Hepatocyte (in vitro differentiated cells): ENCODE measurements around the gene DOLPP1. TPM values are rescaled to one million over a fixed set of nuclear protein-coding genes. Genes with fewer than 3 reads are reported as not detected.

ENCODE experiments used
- DNase-seq: peaks from one replicate; pipeline ENCODE4 v3.0.0-alpha.2; 2016; ENCODE audit warnings: low spot score
- H2AFZ ChIP-seq: fragments of 200-600 bp; sonication (generic); 2 replicates; pipeline ENCODE4 v1.6.0; 2016; ENCODE audit warnings: antibody characterized with exemption, mild to moderate bottlenecking
- H3K27ac ChIP-seq: fragments of 200-600 bp; sonication (generic); 2 replicates; pipeline ENCODE4 v1.5.1; 2016; ENCODE audit warnings: mild to moderate bottlenecking
- H3K27me3 ChIP-seq: fragments of 200-600 bp; sonication (generic); 2 replicates; pipeline ENCODE4 v1.6.1; 2016
- H3K36me3 ChIP-seq: fragments of 200-600 bp; sonication (generic); replicated peaks from 2 replicates; pipeline ENCODE4 v1.5.1; 2016; ENCODE audit warnings: low read depth; ENCODE audit not compliant: insufficient read depth
- H3K4me1 ChIP-seq: fragments of 200-600 bp; sonication (generic); 2 replicates; pipeline ENCODE4 v1.5.1; 2016; ENCODE audit warnings: mild to moderate bottlenecking, moderate library complexity; ENCODE audit not compliant: insufficient read depth
- H3K4me2 ChIP-seq: fragments of 200-600 bp; sonication (generic); 2 replicates; pipeline ENCODE4 v1.6.0; 2016
- H3K4me3 ChIP-seq: fragments of 200-600 bp; sonication (generic); 2 replicates; pipeline ENCODE4 v1.5.1; 2016; ENCODE audit warnings: mild to moderate bottlenecking
- H3K79me2 ChIP-seq: fragments of 200-600 bp; sonication (generic); 2 replicates; pipeline ENCODE4 v1.6.0; 2017; ENCODE audit warnings: mild to moderate bottlenecking
- H3K9me2 ChIP-seq: fragments of 200-600 bp; sonication (generic); replicated peaks from 2 replicates; pipeline ENCODE4 v1.6.0; 2017; ENCODE audit warnings: mild to moderate bottlenecking; ENCODE audit not compliant: insufficient read depth
- H3K9me3 ChIP-seq: fragments of 200-600 bp; sonication (generic); 2 replicates; pipeline ENCODE4 v1.5.1; 2016; ENCODE audit warnings: low read depth, mild to moderate bottlenecking
- H4K20me1 ChIP-seq: fragments of 200-600 bp; sonication (generic); 2 replicates; pipeline ENCODE4 v1.6.0; 2016; ENCODE audit warnings: mild to moderate bottlenecking; ENCODE audit not compliant: insufficient read depth, poor library complexity, severe bottlenecking
- EZH2 ChIP-seq: fragments of 200-600 bp; sonication (generic); IDR thresholded peaks from 2 replicates; pipeline ENCODE4 v1.6.1; 2016; ENCODE audit warnings: antibody characterized with exemption, mild to moderate bottlenecking, borderline replicate concordance
- EZH2phosphoT487 ChIP-seq: fragments of 200-600 bp; sonication (generic); IDR thresholded peaks from one replicate; pipeline ENCODE4 v1.6.1; 2018; ENCODE audit warnings: antibody characterized with exemption, mild to moderate bottlenecking, low read depth, moderate library complexity; ENCODE audit not compliant: unreplicated experiment, severe bottlenecking
- WGBS: methylation state at CpG from one replicate; pipeline ENCODE4 v1.1.6; 2016; ENCODE audit warnings: low lambda C conversion rate; ENCODE audit errors: missing lambda C conversion rate; 5-methylcytosine and 5-hydroxymethylcytosine counted together
- polyA plus RNA-seq: library from polyadenylated mRNA; unstranded; fragments of >200 nt; fragmentation: Nextera tagmentation; extraction: Ambion mirVana; gene quantifications from 2 replicates; pipeline ENCODE4 v1.2.1, GENCODE V29; 2016
- total RNA-seq: library from RNA; depleted of rRNA; stranded (reverse); fragments of >200 nt; gene quantifications from 2 replicates; pipeline ENCODE4 v1.2.3, GENCODE V29; 2014
- TF ChIP-seq, protein P1 (sequence below): fragments of 200-600 bp; sonication (generic); IDR thresholded peaks from 2 replicates; pipeline ENCODE4 v1.5.1; 2016; ENCODE audit warnings: antibody characterized with exemption, mild to moderate bottlenecking; ENCODE audit not compliant: poor library complexity

The DOLPP1 gene
- total and polyA plus RNA-seq, 2 experiments from 2014 or later: 16.2 to 20.6 TPM

DNA sequence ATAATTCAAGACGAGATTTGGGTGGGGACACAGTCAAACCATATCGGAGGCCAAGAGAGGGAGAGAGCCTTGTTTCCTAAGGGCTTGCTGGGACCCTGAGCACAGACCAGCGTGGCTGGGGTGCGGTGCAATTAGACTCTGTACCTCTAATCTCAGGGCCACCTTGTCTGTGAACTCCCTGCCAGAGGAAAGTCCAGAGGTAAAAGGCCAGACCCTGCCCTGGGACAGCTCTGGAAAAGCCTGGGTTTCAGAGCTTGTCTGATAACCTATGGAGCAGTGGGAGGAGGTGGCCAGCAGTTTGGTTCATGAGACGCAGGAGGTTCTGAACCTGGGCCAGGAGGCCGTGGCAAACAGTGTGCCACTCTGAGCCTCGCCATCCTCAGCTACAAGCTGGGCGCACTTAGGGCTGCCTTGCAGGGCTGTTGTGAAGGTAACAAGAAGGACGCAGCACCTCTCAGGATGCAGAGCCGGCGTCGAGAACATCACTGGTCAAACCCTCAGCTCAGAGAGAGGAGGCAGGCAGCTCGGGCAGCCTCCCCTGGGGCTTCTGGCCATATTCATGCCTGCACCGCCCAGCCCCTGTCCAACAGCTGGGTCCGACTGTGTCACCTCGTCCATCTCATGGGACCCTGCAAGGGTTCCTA, 4.8 kb upstream of the DOLPP1 start:
- Histone ChIP-seq H4K20me1 (no peaks in the 10 kb centered on the region), H3K4me2 (no peak overlapping the region), H3K27me3 (no peaks in the 10 kb centered on the region), H3K36me3 (no peaks in the 10 kb centered on the region), H3K79me2 (peaks cover 3% of the 10 kb centered on the region), H3K9me3 (no peaks in the 10 kb centered on the region), H3K27ac (peak overlapping the region; percentile 37), H3K4me1 (no peaks in the 10 kb centered on the region), H2AFZ (no peak overlapping the region), H3K4me3 (no peak overlapping the region), H3K9me2 (no peaks in the 10 kb centered on the region)
- DNase-seq: no peak
- WGBS: 85% methylated on average over 16 of the region's 16 CpGs
- TF ChIP-seq EZH2 (no peak), EZH2phosphoT487 (no peak)
- TF ChIP-seq, protein P1, sequence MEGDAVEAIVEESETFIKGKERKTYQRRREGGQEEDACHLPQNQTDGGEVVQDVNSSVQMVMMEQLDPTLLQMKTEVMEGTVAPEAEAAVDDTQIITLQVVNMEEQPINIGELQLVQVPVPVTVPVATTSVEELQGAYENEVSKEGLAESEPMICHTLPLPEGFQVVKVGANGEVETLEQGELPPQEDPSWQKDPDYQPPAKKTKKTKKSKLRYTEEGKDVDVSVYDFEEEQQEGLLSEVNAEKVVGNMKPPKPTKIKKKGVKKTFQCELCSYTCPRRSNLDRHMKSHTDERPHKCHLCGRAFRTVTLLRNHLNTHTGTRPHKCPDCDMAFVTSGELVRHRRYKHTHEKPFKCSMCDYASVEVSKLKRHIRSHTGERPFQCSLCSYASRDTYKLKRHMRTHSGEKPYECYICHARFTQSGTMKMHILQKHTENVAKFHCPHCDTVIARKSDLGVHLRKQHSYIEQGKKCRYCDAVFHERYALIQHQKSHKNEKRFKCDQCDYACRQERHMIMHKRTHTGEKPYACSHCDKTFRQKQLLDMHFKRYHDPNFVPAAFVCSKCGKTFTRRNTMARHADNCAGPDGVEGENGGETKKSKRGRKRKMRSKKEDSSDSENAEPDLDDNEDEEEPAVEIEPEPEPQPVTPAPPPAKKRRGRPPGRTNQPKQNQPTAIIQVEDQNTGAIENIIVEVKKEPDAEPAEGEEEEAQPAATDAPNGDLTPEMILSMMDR: no peak

DNA sequence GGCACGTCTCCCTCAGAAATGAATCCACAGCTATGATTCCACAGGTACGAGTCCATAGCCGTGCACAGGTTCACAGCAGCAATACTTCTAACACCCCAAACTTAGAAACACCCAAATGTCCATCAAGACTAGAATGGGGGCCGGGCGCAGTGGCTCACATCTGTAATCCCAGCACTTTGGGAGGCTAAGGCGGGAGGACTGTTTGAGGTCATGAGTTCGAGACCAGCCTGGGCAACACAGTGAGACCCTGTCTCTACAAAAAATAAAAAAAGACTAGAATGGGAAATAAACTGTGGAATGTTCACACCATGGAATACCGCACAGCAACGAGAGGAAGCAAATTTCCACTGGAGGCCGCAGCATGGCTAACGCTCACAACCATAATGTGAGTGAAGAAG, 4.3 kb upstream of the DOLPP1 start:
- H3K4me1 ChIP-seq: peaks cover under 1% of the 10 kb centered on the region
- no peaks in the 10 kb centered on the region for H3K9me3 ChIP-seq
- no peaks in the 10 kb centered on the region for H4K20me1 ChIP-seq
- H2AFZ ChIP-seq: no peak overlapping the region
- DNase-seq: no peak
- H3K36me3 ChIP-seq: no peaks in the 10 kb centered on the region
- no peak overlapping the region for H3K4me2 ChIP-seq
- TF ChIP-seq EZH2phosphoT487: no peak
- TF ChIP-seq, protein P1: no peak
- no peak for TF ChIP-seq EZH2
- no peak overlapping the region for H3K4me3 ChIP-seq
- H3K79me2 ChIP-seq: peaks cover 5% of the 10 kb centered on the region
- H3K9me2 ChIP-seq: no peaks in the 10 kb centered on the region
- WGBS: 98% methylated on average over 11 of the region's 11 CpGs
- H3K27ac ChIP-seq: no peak overlapping the region
- no peaks in the 10 kb centered on the region for H3K27me3 ChIP-seq

DNA sequence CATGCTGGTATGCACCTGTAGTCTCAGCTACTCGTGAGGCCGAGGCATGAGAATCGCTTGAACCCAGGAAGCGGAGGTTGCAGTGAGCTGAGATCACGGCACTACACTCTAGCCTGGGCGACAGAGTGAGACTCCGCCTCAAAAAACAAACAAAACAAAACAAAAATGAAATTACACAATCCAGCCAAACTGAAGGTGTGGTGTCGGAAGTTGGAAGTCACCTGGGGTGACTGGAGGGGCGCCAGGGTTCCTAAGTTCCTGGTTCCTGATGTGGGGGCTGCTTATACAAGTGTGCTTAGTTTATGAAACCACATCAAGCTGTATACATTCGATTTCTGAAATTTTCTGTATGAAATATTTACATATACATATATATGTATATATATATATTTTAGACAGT, 3.7 kb upstream of the DOLPP1 start:
- H3K36me3 ChIP-seq: no peaks in the 10 kb centered on the region
- no peak overlapping the region for H3K4me2 ChIP-seq
- H3K27ac ChIP-seq: no peak overlapping the region
- H4K20me1 ChIP-seq: no peaks in the 10 kb centered on the region
- TF ChIP-seq, protein P1: no peak
- TF ChIP-seq EZH2: no peak
- no peak for TF ChIP-seq EZH2phosphoT487
- no peaks in the 10 kb centered on the region for H3K9me3 ChIP-seq
- no peaks in the 10 kb centered on the region for H3K27me3 ChIP-seq
- no peaks in the 10 kb centered on the region for H3K9me2 ChIP-seq
- no peak overlapping the region for H3K4me3 ChIP-seq
- peaks cover 5% of the 10 kb centered on the region for H3K4me1 ChIP-seq
- H2AFZ ChIP-seq: no peak overlapping the region
- 95% methylated on average over 10 of the region's 10 CpGs for WGBS
- DNase-seq: no peak
- peaks cover 11% of the 10 kb centered on the region for H3K79me2 ChIP-seq
